Esophagus (tissue), 2 donors: Measurements from ENCODE around the gene PACRG. TPM values are rescaled to one million over a fixed set of nuclear protein-coding genes. Genes with fewer than 3 reads are reported as not detected.

Experiments
- H3K27ac ChIP-seq, 2 donors: one replicate each; pipeline ENCODE4 v1.5.1; 2013; ENCODE audit warnings: low read depth in 2 of 2, mild to moderate bottlenecking in 2 of 2, inconsistent platforms in 1 of 2, low read length in 1 of 2, moderate library complexity in 1 of 2
- H3K27me3 ChIP-seq, 2 donors: one replicate each; pipeline ENCODE4 v1.6.1; 2013; ENCODE audit warnings: low read length in 2 of 2, control low read depth in 1 of 2, mild to moderate bottlenecking in 1 of 2; ENCODE audit not compliant: insufficient read depth in 2 of 2, control insufficient read depth in 1 of 2
- H3K36me3 ChIP-seq, 2 donors: one replicate each; pipeline ENCODE4 v1.6.1; 2013; ENCODE audit warnings: low read length in 1 of 2; ENCODE audit not compliant: control insufficient read depth in 2 of 2, insufficient read depth in 2 of 2
- H3K4me1 ChIP-seq, 2 donors: one replicate each; pipeline ENCODE4 v1.6.1; 2013; ENCODE audit warnings: low read length in 1 of 2; ENCODE audit not compliant: control insufficient read depth in 2 of 2, insufficient read depth in 2 of 2
- H3K4me3 ChIP-seq, 2 donors: one replicate each; pipeline ENCODE4 v1.5.1; 2013; ENCODE audit warnings: low read length in 2 of 2, mild to moderate bottlenecking in 2 of 2, low read depth in 1 of 2, moderate library complexity in 1 of 2
- H3K9me3 ChIP-seq, 2 donors: one replicate each; pipeline ENCODE4 v1.6.1; 2013; ENCODE audit warnings: mild to moderate bottlenecking in 2 of 2, low read depth in 1 of 2, low read length in 1 of 2, moderate library complexity in 1 of 2; ENCODE audit not compliant: control insufficient read depth in 2 of 2, insufficient read depth in 1 of 2
- WGBS, 2 donors: extraction: QIAGEN DNeasy Blood & Tissue Kit; methylation state at CpG; one replicate each; pipeline ENCODE4 v1.1.7; 2013; 5-methylcytosine and 5-hydroxymethylcytosine counted together
- polyA plus RNA-seq, 2 donors: library from polyadenylated mRNA; stranded (reverse); fragments of 200-250 nt; gene quantifications; one replicate each; pipeline ENCODE4 v1.2.3, GENCODE V29; 2013
- donor health status: healthy with polysubstance abuse.
- donor health status: Bipolar disorder and iron deficiency.

The PACRG gene
- polyA plus RNA-seq, 2 donors: 0.39 to 0.44 TPM

GRCh38 chr6:163248051-163248450, 520.3 kb downstream of the PACRG start:
- WGBS, 2 donors: 83 to 88% methylated on average over 4 of the region's 4 CpGs
- H3K36me3 ChIP-seq: no peaks in the 10 kb centered on the region
- no peaks in the 10 kb centered on the region for H3K9me3 ChIP-seq
- H3K27ac ChIP-seq: no peak overlapping the region
- H3K4me1 ChIP-seq: no peaks in the 10 kb centered on the region
- H3K4me3 ChIP-seq: no peak overlapping the region
- no peaks in the 10 kb centered on the region for H3K27me3 ChIP-seq

GRCh38 chr6:163249651-163250101, 521.9 kb downstream of the PACRG start:
- no peaks in the 10 kb centered on the region for H3K4me1 ChIP-seq
- H3K27me3 ChIP-seq: no peaks in the 10 kb centered on the region
- no peak overlapping the region for H3K27ac ChIP-seq
- no peaks in the 10 kb centered on the region for H3K9me3 ChIP-seq
- H3K36me3 ChIP-seq: no peaks in the 10 kb centered on the region
- WGBS, 2 donors: 70 to 75% methylated on average over 8 of the region's 8 CpGs
- no peak overlapping the region for H3K4me3 ChIP-seq

- Histone ChIP-seq H3K36me3 (no peaks in the 10 kb centered on the region), H3K4me1 (no peaks in the 10 kb centered on the region), H3K27ac (no peak overlapping the region), H3K27me3 (no peaks in the 10 kb centered on the region), H3K9me3 (no peaks in the 10 kb centered on the region), H3K4me3 (no peak overlapping the region)
- WGBS, 2 donors: 82 to 89% methylated on average over 4 of the region's 4 CpGs
Measured at GRCh38 chr6:163250116-163250515, 522.3 kb downstream of the PACRG start.

- Histone ChIP-seq H3K4me1 (no peaks in the 10 kb centered on the region), H3K4me3 (no peak overlapping the region), H3K36me3 (no peaks in the 10 kb centered on the region), H3K27ac (no peak overlapping the region), H3K27me3 (no peaks in the 10 kb centered on the region), H3K9me3 (no peaks in the 10 kb centered on the region)
- 74 to 81% methylated on average over 27 of the region's 27 CpGs for WGBS, 2 donors
Measured at GRCh38 chr6:163252061-163252591, 524.4 kb downstream of the PACRG start.

GRCh38 chr6:163253556-163254213, 525.9 kb downstream of the PACRG start:
- no peak overlapping the region for H3K4me3 ChIP-seq

GRCh38 chr6:163254341-163254835, 526.6 kb downstream of the PACRG start:
- 79 to 82% methylated on average over 7 of the region's 7 CpGs for WGBS, 2 donors
- no peaks in the 10 kb centered on the region for H3K36me3 ChIP-seq

More at GRCh38 chr6:163253556-163254213, 525.9 kb downstream of the PACRG start:
- WGBS, 2 donors: 73 to 77% methylated on average over 9 of the region's 9 CpGs
- no peaks in the 10 kb centered on the region for H3K36me3 ChIP-seq
- H3K9me3 ChIP-seq: no peaks in the 10 kb centered on the region
- no peaks in the 10 kb centered on the region for H3K27me3 ChIP-seq
- no peak overlapping the region for H3K27ac ChIP-seq
- H3K4me1 ChIP-seq: no peaks in the 10 kb centered on the region

GRCh38 chr6:163255265-163255664, 527.5 kb downstream of the PACRG start:
- Histone ChIP-seq H3K27me3 (no peaks in the 10 kb centered on the region), H3K4me1 (no peaks in the 10 kb centered on the region), H3K4me3 (no peak overlapping the region), H3K36me3 (no peaks in the 10 kb centered on the region), H3K27ac (no peak overlapping the region), H3K9me3 (no peaks in the 10 kb centered on the region)
- WGBS, 2 donors: 87 to 100% methylated on average over 2 of the region's 2 CpGs

More at GRCh38 chr6:163254341-163254835, 526.6 kb downstream of the PACRG start:
- Histone ChIP-seq H3K4me1 (no peaks in the 10 kb centered on the region), H3K27ac (no peak overlapping the region), H3K27me3 (no peaks in the 10 kb centered on the region), H3K4me3 (no peak overlapping the region), H3K9me3 (no peaks in the 10 kb centered on the region)

GRCh38 chr6:163259689-163260088, 531.9 kb downstream of the PACRG start:
- Histone ChIP-seq H3K27ac (no peak overlapping the region), H3K4me3 (no peak overlapping the region)

GRCh38 chr6:163260111-163260895, 532.5 kb downstream of the PACRG start:
- WGBS, 2 donors: 7 to 16% methylated on average over 21 of the region's 21 CpGs
- Histone ChIP-seq H3K36me3 (no peaks in the 10 kb centered on the region), H3K27me3 (no peaks in the 10 kb centered on the region), H3K9me3 (no peaks in the 10 kb centered on the region), H3K4me1 (peaks cover 0 to 4% of the 10 kb centered on the region in 2 donors), H3K4me3 (no peak overlapping the region), H3K27ac (no peak overlapping the region)

More at GRCh38 chr6:163259689-163260088, 531.9 kb downstream of the PACRG start:
- Histone ChIP-seq H3K9me3 (no peaks in the 10 kb centered on the region), H3K36me3 (no peaks in the 10 kb centered on the region), H3K27me3 (no peaks in the 10 kb centered on the region), H3K4me1 (peaks cover 0 to 4% of the 10 kb centered on the region in 2 donors)
- WGBS, 2 donors: 75 to 80% methylated on average over 8 of the region's 8 CpGs
